Non-pigmented ciliary epithelial cell (primary cell): Measurements from ENCODE around the gene AQP7.
"Not testable (repeated sequence)": the region's sequence is repeated elsewhere in the genome, so short reads cannot be mapped to it uniquely, and the experiment has no call there.

Experiments
- DNase-seq: peaks from one replicate; pipeline ENCODE4 v3.0.0-alpha.2; 2010; ENCODE audit warnings: low read depth

Gene AQP7

GRCh38 chr9:33402371-33402770 is at the start of gene AQP7:
TSS of gene AQP7 (minus strand) at chr9:33402568. CDS start at chr9:33401262, 1,306 bp downstream.
- DNase-seq = not testable (repeated sequence)

GRCh38 chr9:33450621-33451146 is 48.3 kb upstream of the AQP7 start:
- DNase-seq = no peak

- DNase-seq = no peak
Observed at GRCh38 chr9:33449715-33450114, 47.3 kb upstream of the AQP7 start.

- no peak for DNase-seq
Observed at GRCh38 chr9:33447799-33448553, 45.6 kb upstream of the AQP7 start.

GRCh38 chr9:33446946-33447798 is 44.8 kb upstream of the AQP7 start, which contains the start of gene AQP3:
TSS of gene AQP3 (minus strand) at chr9:33447593. CDS start at chr9:33447530, 63 bp downstream.
- no peak for DNase-seq

- no peak for DNase-seq
Observed at GRCh38 chr9:33446240-33446945, 44.0 kb upstream of the AQP7 start.

- DNase-seq = no peak
Observed at GRCh38 chr9:33445389-33446239, 43.2 kb upstream of the AQP7 start.

GRCh38 chr9:33443464-33444154 is 41.2 kb upstream of the AQP7 start:
- no peak for DNase-seq

GRCh38 chr9:33443047-33443446 is 40.7 kb upstream of the AQP7 start:
- no peak for DNase-seq

- DNase-seq = no peak
Observed at GRCh38 chr9:33442125-33442524, 39.8 kb upstream of the AQP7 start.

GRCh38 chr9:33440609-33441008 is 38.2 kb upstream of the AQP7 start:
- DNase-seq = no peak

- no peak for DNase-seq
Observed at GRCh38 chr9:33440204-33440603, 37.8 kb upstream of the AQP7 start.

GRCh38 chr9:33439731-33440130 is 37.4 kb upstream of the AQP7 start:
- no peak for DNase-seq

GRCh38 chr9:33438926-33439680 is 36.7 kb upstream of the AQP7 start:
- DNase-seq = no peak

GRCh38 chr9:33437898-33438297 is 35.5 kb upstream of the AQP7 start:
- no peak for DNase-seq

GRCh38 chr9:33437205-33437604 is 34.8 kb upstream of the AQP7 start:
- DNase-seq = no peak

GRCh38 chr9:33436445-33436844 is 34.1 kb upstream of the AQP7 start:
- DNase-seq = no peak

GRCh38 chr9:33435821-33436277 is 33.5 kb upstream of the AQP7 start:
- DNase-seq = no peak

- DNase-seq = no peak
Observed at GRCh38 chr9:33434317-33435105, 32.1 kb upstream of the AQP7 start.
